Superior temporal gyrus (tissue), 1 donor: ENCODE data around the gene EARS2.
"Not testable (repeated sequence)": the region's sequence is repeated elsewhere in the genome, so short reads cannot be mapped to it uniquely, and the experiment has no call there.

Experiments used
- DNase-seq: peaks from one replicate; pipeline ENCODE4 v3.0.0-alpha.2; 2016; ENCODE audit errors: extremely low spot score

EARS2 gene

GRCh38 chr16:23527961-23528643 lies 29.0 kb downstream of the EARS2 start:
- DNase-seq = no peak

GRCh38 chr16:23524886-23525285 lies 32.3 kb downstream of the EARS2 start:
- no peak for DNase-seq

GRCh38 chr16:23523876-23524385 lies 33.2 kb downstream of the EARS2 start:
- DNase-seq = no peak

GRCh38 chr16:23523321-23523720 lies 33.8 kb downstream of the EARS2 start:
- DNase-seq = no peak

GRCh38 chr16:23521965-23522364 lies 35.2 kb downstream of the EARS2 start:
- DNase-seq = no peak

GRCh38 chr16:23521037-23521743 lies 36.0 kb downstream of the EARS2 start:
- no peak for DNase-seq

- no peak for DNase-seq
These were observed 36.6 kb downstream of the EARS2 start for GRCh38 chr16:23520500-23520899.

- DNase-seq = no peak
These were observed 37.9 kb downstream of the EARS2 start for GRCh38 chr16:23519282-23519681.

GRCh38 chr16:23518435-23518891 lies 38.7 kb downstream of the EARS2 start:
- DNase-seq = no peak

- DNase-seq = no peak
These were observed 40.6 kb downstream of the EARS2 start for GRCh38 chr16:23516366-23517137.

GRCh38 chr16:23515881-23516280 lies 41.3 kb downstream of the EARS2 start:
- no peak for DNase-seq

- DNase-seq = no peak
These were observed 42.6 kb downstream of the EARS2 start for GRCh38 chr16:23514381-23515152.

- no peak for DNase-seq
These were observed 44.9 kb downstream of the EARS2 start for GRCh38 chr16:23512168-23512695.

- DNase-seq = no peak
These were observed 45.4 kb downstream of the EARS2 start for GRCh38 chr16:23511731-23512130.

GRCh38 chr16:23510915-23511270 lies 46.3 kb downstream of the EARS2 start:
- not testable (repeated sequence) for DNase-seq

- peak; percentile 69 for DNase-seq
These were observed 46.8 kb downstream of the EARS2 start, which contains the start of gene GGA2 for GRCh38 chr16:23510164-23510914. Gene GGA2 (minus strand): TSS chr16:23510494. CDS start chr16:23510411, 83 bp downstream.

- DNase-seq = no peak
These were observed 47.4 kb downstream of the EARS2 start for GRCh38 chr16:23509782-23510163.

GRCh38 chr16:23509441-23509754 lies 47.8 kb downstream of the EARS2 start:
- DNase-seq = peak; percentile 29

GRCh38 chr16:23508589-23509440 lies 48.3 kb downstream of the EARS2 start:
- peak; percentile 35 for DNase-seq

GRCh38 chr16:23506606-23506994 lies 50.5 kb downstream of the EARS2 start:
- DNase-seq = no peak
